GM12878 (cell line): Measurements from ENCODE around the gene ACSS1. TPM values are rescaled to one million over a fixed set of nuclear protein-coding genes. Genes with fewer than 3 reads are reported as not detected.

Source experiments
- ATAC-seq: fragments of 200-7000 bp; cut with Tn5 transposase; 3 replicates; pipeline ENCODE4 v1.9.1; 2020; ENCODE audit warnings: mild to moderate bottlenecking, moderate library complexity
- BruUV-seq: library from RNA; stranded (reverse); fragments of 400-500 nt; replicated peaks from 2 replicates; lab custom pipeline; 2021; lab: Mats Ljungman, UMichigan
- CTCF ChIA-PET: fragments of 300-600 bp; sonication (Branson Sonifier 250); formaldehyde crosslinking; extraction: SDS; loops from one replicate; lab custom pipeline; 2021; ENCODE audit warnings: inconsistent platforms; lab: Yijun Ruan, JAX
- POLR2A ChIA-PET: fragments of 350-600 bp; formaldehyde crosslinking; extraction: SDS; loops from one replicate; lab custom pipeline; 2021; ENCODE audit warnings: inconsistent platforms; lab: Charles Lee
- RAD21 ChIA-PET: fragments of 300-600 bp; sonication (Branson Sonifier 250); formaldehyde crosslinking; loops from one replicate; lab custom pipeline; 2023; ENCODE audit warnings: antibody characterized with exemption; ENCODE audit not compliant: unreplicated experiment; lab: Charles Lee
- SMC1A ChIA-PET: fragments of 300-600 bp; sonication (Branson Sonifier 250); formaldehyde crosslinking; loops from one replicate; lab custom pipeline; 2023; ENCODE audit not compliant: unreplicated experiment, uncharacterized antibody; lab: Charles Lee
- DNase-seq: peaks from one replicate; pipeline ENCODE4 v3.0.0-alpha.2; 2011; ENCODE audit warnings: low read depth, low spot score
- FAIRE-seq: peaks from 3 replicates; lab custom pipeline; 2011; peaks lifted over from hg19 to GRCh38; lab: Jason Lieb, UNC
- H2AFZ ChIP-seq: 2 replicates; pipeline ENCODE4 v1.6.0; 2011; ENCODE audit warnings: low read depth, low read length, control low read depth; ENCODE audit not compliant: control insufficient read depth
- H3K27ac ChIP-seq: 2 replicates; pipeline ENCODE4 v1.5.1; 2011; ENCODE audit warnings: control low read depth; ENCODE audit not compliant: control insufficient read depth, insufficient read depth
- H3K27me3 ChIP-seq, 2 experiments: replicated peaks in 1 of 2; 2 replicates each; pipeline versions ENCODE4 v1.6.0 to v1.6.1; 2011; ENCODE audit warnings: low read length in 1 of 2; ENCODE audit not compliant: control insufficient read depth in 2 of 2, insufficient read depth in 2 of 2
- H3K36me3 ChIP-seq, 2 experiments: 2 replicates each; pipeline ENCODE4 v1.5.1; 2011; ENCODE audit warnings: low read length in 1 of 2; ENCODE audit not compliant: control insufficient read depth in 2 of 2, insufficient read depth in 2 of 2
- H3K4me1 ChIP-seq: 2 replicates; pipeline ENCODE4 v1.6.1; 2011; ENCODE audit warnings: mild to moderate bottlenecking, low read length, moderate library complexity, mixed read lengths; ENCODE audit not compliant: control insufficient read depth, insufficient read depth
- H3K4me2 ChIP-seq: 2 replicates; pipeline ENCODE4 v1.6.0; 2011; ENCODE audit warnings: control low read depth; ENCODE audit not compliant: control insufficient read depth, insufficient read depth
- H3K4me3 ChIP-seq: fragments of 200-600 bp; sonication (generic); 2 replicates; pipeline ENCODE4 v1.5.1; 2016
- H3K79me2 ChIP-seq: 2 replicates; pipeline ENCODE4 v1.6.0; 2011; ENCODE audit warnings: low read length; ENCODE audit not compliant: control insufficient read depth, insufficient read depth
- H3K9ac ChIP-seq: 2 replicates; pipeline ENCODE4 v1.8.0; 2011; ENCODE audit warnings: low read length, control low read depth, mixed read lengths; ENCODE audit not compliant: control insufficient read depth, insufficient read depth
- H3K9me3 ChIP-seq: replicated peaks from 3 replicates; pipeline ENCODE4 v1.5.1; 2011; ENCODE audit warnings: mild to moderate bottlenecking, low read length; ENCODE audit not compliant: control insufficient read depth, insufficient read depth
- H4K20me1 ChIP-seq: 2 replicates; pipeline ENCODE4 v1.6.0; 2011; ENCODE audit not compliant: control insufficient read depth, insufficient read depth
- BACH1 ChIP-seq: fragments of 450-650 bp; IDR thresholded peaks from 2 replicates; pipeline ENCODE4 v1.6.1; 2017; ENCODE audit warnings: mild to moderate bottlenecking, borderline replicate concordance
- BMI1 ChIP-seq: fragments of 450-650 bp; IDR thresholded peaks from 2 replicates; pipeline ENCODE4 v1.6.1; 2016; ENCODE audit warnings: mild to moderate bottlenecking, moderate library complexity, borderline replicate concordance
- EED ChIP-seq: sonication (generic); IDR thresholded peaks from 2 replicates; pipeline ENCODE4 v1.6.1; 2016; ENCODE audit warnings: antibody characterized with exemption, low read depth
- EP300 ChIP-seq, 2 experiments: fragments of 150-350 bp in 1 of 2; IDR thresholded peaks; 2 replicates each; pipeline ENCODE4 v1.6.1; 2011 to 2012; ENCODE audit warnings: low read depth in 2 of 2, low read length in 2 of 2, borderline replicate concordance in 1 of 2, improper control_type of control experiment in 1 of 2, inconsistent platforms in 1 of 2; ENCODE audit not compliant: control insufficient read depth in 1 of 2
- ETV6 ChIP-seq, 2 experiments: fragments of 450-650 bp in 1 of 2; IDR thresholded peaks in 1 of 2; conservative IDR thresholded peaks in 1 of 2; 2 replicates each; pipeline ENCODE4 v1.6.1; 2014; ENCODE audit warnings: antibody characterized with exemption in 1 of 2, borderline replicate concordance in 1 of 2, low read depth in 1 of 2, mild to moderate bottlenecking in 1 of 2, moderate library complexity in 1 of 2
- HDGF ChIP-seq: fragments of 450-650 bp; IDR thresholded peaks from 2 replicates; pipeline ENCODE4 v1.6.1; 2016; ENCODE audit warnings: antibody characterized with exemption
- MTA2 ChIP-seq: fragments of 450-650 bp; IDR thresholded peaks from 2 replicates; pipeline ENCODE4 v1.6.1; 2016; ENCODE audit warnings: low read depth, mild to moderate bottlenecking, moderate library complexity
- PAX8 ChIP-seq: fragments of 450-650 bp; IDR thresholded peaks from 2 replicates; pipeline ENCODE4 v1.6.1; 2017; ENCODE audit warnings: mild to moderate bottlenecking, moderate library complexity
- STAT3 ChIP-seq: IDR thresholded peaks from 2 replicates; pipeline ENCODE4 v1.6.1; 2011; ENCODE audit warnings: low read depth, low read length, improper control_type of control experiment
- SUPT20H ChIP-seq: IDR thresholded peaks from 2 replicates; pipeline ENCODE4 v1.6.1; 2011; ENCODE audit warnings: low read depth, mild to moderate bottlenecking, low read length, moderate library complexity, borderline replicate concordance; ENCODE audit not compliant: control insufficient read depth
- ZNF207 ChIP-seq: fragments of 450-650 bp; IDR thresholded peaks from 2 replicates; pipeline ENCODE4 v1.6.1; 2014; ENCODE audit warnings: antibody characterized with exemption, mild to moderate bottlenecking, borderline replicate concordance
- ZNF217 ChIP-seq: fragments of 450-650 bp; IDR thresholded peaks from 2 replicates; pipeline ENCODE4 v1.6.1; 2017; ENCODE audit warnings: antibody characterized with exemption, mild to moderate bottlenecking
- WGBS: methylation state at CpG from one replicate; pipeline ENCODE4 v1.1.6; 2016; ENCODE audit warnings: low lambda C conversion rate; ENCODE audit not compliant: insufficient replicate concordance, insufficient coverage; ENCODE audit errors: missing lambda C conversion rate; 5-methylcytosine and 5-hydroxymethylcytosine counted together
- in situ Hi-C: fragments of 300-500 bp; cut with MboI; formaldehyde crosslinking; loops from 9 replicates; pipeline ENCODE4 v1.14.3; 2018; ENCODE audit warnings: mixed read lengths
- intact Hi-C: fragments of 100-400 bp; cut with micrococcal nuclease; formaldehyde crosslinking; loops from one replicate; pipeline ENCODE4 v1.14.2; 2022; ENCODE audit not compliant: unreplicated experiment
- polyA plus RNA-seq, 11 experiments: library from polyadenylated mRNA; depleted of rRNA in 4 of 11; unstranded in 6 of 11; stranded (reverse) in 5 of 11; fragments of >200 nt; fragmentation: Nextera tagmentation in 4 of 11; fragmentation: Illumina TruSeq in 1 of 11; extraction: Ambion mirVana in 4 of 11; extraction: Trizol in 1 of 11; gene quantifications; 1 replicate in 1 of 11; 2 replicates in 10 of 11; pipeline versions ENCODE4 v1.2.1 to v1.2.3, GENCODE V29; 2011 to 2016; ENCODE audit warnings: inconsistent platforms in 2 of 11, missing spikeins in 2 of 11, low read depth in 1 of 11
- total RNA-seq, 4 experiments: library from RNA; depleted of rRNA in 3 of 4; stranded (reverse); fragments of >200 nt in 3 of 4; fragmentation: Illumina TruSeq in 1 of 4; extraction: Trizol in 1 of 4; gene quantifications; 2 replicates each; pipeline versions ENCODE4 v1.2.1 to v1.2.3, GENCODE V29; 2013 to 2021
- TF ChIP-seq, protein P1 (sequence below): IDR thresholded peaks from 2 replicates; pipeline ENCODE4 v1.6.1; 2011; ENCODE audit warnings: low read depth, low read length, improper control_type of control experiment, borderline replicate concordance
- TF ChIP-seq, protein P2 (sequence below): fragments of 150-350 bp; IDR thresholded peaks from 2 replicates; pipeline ENCODE4 v1.6.1; 2016; ENCODE audit warnings: low read depth, low read length

Gene ACSS1
- total and polyA plus RNA-seq, 10 of the 15 experiments (the other 5 are each of a cell fraction or from before 2014, with no cell fraction given) = 1.3 to 44.9 (median 31.1) TPM

DNA sequence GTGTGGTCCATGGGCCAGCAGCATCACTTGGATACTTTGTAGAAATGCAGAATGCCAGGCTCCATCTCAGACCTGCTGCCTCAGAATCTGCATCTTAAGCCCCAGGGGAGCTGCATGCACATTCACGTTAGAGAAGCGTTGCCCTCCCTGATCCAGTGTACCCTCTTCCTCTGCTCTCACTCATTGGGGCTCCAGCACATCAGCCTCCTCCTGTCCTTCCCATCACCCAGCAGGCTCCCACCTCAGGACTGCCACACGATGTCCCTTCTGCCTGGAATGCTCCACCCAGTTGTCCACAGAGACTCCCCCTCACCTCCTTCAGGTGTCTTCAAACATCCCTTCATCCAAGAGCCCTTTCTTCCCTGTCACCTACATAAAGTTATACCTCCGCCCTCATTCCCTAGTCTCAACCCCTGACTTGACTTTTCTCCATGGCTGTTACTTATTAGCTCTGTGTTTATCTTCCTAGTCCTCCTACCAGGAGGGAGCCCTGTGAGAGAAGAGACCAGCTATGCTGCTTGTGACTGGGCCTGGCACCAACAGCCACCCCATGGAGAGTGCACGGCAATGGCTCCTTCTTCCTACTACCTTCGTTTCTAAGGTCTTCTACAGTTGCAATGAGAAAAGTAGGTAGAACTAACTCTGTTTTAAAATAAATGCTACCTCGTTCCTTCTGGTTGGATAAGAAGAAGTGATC is 3.3 kb upstream of the ACSS1 start:
- no peak overlapping the region for H2AFZ ChIP-seq
- peaks cover 14% of the 10 kb centered on the region for H3K79me2 ChIP-seq
- intact Hi-C loops (no loop called here), in situ Hi-C loops (loop anchor here (5.0 to 25.0 kb wide), 3 partner anchors 69 to 1699 kb away; partner anchors contain the start of genes APMAP, GZF1 and NXT1)
- FAIRE-seq (no peak), DNase-seq (no peak), ATAC-seq (no peak)
- ChIA-PET CTCF (interaction anchor here (1.0 to 12.6 kb wide), 3 partner anchors 15 to 339 kb away, joined by 3 to 244 read pairs (median 3); partner anchors contain the start of gene APMAP), SMC1A (interaction anchor here (1.3 to 6.4 kb wide), 2 partner anchors 67 to 77 kb away, joined by 4 to 116 read pairs; partner anchors contain the start of gene APMAP), RAD21 (interaction anchor here (9.2 kb wide), 1 partner anchor 67 kb away, joined by 87 read pairs; the partner anchor contains the start of gene APMAP), POLR2A (no interaction called here)
- no peak overlapping the region for H3K9ac ChIP-seq
- BruUV-seq = no TSS peak
- H3K4me2 ChIP-seq = no peak overlapping the region
- H3K36me3 ChIP-seq = no peaks in the 10 kb centered on the region
- no peak for TF ChIP-seq BMI1
- TF ChIP-seq, protein P1, sequence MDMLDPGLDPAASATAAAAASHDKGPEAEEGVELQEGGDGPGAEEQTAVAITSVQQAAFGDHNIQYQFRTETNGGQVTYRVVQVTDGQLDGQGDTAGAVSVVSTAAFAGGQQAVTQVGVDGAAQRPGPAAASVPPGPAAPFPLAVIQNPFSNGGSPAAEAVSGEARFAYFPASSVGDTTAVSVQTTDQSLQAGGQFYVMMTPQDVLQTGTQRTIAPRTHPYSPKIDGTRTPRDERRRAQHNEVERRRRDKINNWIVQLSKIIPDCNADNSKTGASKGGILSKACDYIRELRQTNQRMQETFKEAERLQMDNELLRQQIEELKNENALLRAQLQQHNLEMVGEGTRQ = no peak
- no peak for TF ChIP-seq BACH1
- TF ChIP-seq STAT3 = no peak
- no peak for TF ChIP-seq SUPT20H
- no peak for TF ChIP-seq EP300 (IDR thresholded peaks at IDR 0.05; ENCODE audit: borderline replicate concordance in 1 of 2, control insufficient read depth in 1 of 2, low read depth in 2 of 2, low read length in 2 of 2)
- TF ChIP-seq ETV6 (conservative IDR thresholded peaks at IDR 0.05 in 1 of 2, IDR thresholded peaks at IDR 0.05 in 1 of 2; ENCODE audit: borderline replicate concordance in 1 of 2, low read depth in 1 of 2) = no peak
- TF ChIP-seq, protein P2, sequence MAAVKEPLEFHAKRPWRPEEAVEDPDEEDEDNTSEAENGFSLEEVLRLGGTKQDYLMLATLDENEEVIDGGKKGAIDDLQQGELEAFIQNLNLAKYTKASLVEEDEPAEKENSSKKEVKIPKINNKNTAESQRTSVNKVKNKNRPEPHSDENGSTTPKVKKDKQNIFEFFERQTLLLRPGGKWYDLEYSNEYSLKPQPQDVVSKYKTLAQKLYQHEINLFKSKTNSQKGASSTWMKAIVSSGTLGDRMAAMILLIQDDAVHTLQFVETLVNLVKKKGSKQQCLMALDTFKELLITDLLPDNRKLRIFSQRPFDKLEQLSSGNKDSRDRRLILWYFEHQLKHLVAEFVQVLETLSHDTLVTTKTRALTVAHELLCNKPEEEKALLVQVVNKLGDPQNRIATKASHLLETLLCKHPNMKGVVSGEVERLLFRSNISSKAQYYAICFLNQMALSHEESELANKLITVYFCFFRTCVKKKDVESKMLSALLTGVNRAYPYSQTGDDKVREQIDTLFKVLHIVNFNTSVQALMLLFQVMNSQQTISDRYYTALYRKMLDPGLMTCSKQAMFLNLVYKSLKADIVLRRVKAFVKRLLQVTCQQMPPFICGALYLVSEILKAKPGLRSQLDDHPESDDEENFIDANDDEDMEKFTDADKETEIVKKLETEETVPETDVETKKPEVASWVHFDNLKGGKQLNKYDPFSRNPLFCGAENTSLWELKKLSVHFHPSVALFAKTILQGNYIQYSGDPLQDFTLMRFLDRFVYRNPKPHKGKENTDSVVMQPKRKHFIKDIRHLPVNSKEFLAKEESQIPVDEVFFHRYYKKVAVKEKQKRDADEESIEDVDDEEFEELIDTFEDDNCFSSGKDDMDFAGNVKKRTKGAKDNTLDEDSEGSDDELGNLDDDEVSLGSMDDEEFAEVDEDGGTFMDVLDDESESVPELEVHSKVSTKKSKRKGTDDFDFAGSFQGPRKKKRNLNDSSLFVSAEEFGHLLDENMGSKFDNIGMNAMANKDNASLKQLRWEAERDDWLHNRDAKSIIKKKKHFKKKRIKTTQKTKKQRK = no peak
- no peak for TF ChIP-seq EED
- TF ChIP-seq MTA2 = no peak
- TF ChIP-seq HDGF = no peak
- TF ChIP-seq ZNF217 = no peak
- TF ChIP-seq ZNF207 = no peak
- no peak for TF ChIP-seq PAX8
- peaks cover 17% of the 10 kb centered on the region for H3K4me1 ChIP-seq
- no peaks in the 10 kb centered on the region for H3K9me3 ChIP-seq
- H3K27me3 ChIP-seq = peaks cover 0 to 4% of the 10 kb centered on the region in 2 experiments; a peak in 2 of 4 replicates
- WGBS = 37% methylated on average over 7 of the region's 7 CpGs
- H4K20me1 ChIP-seq = no peaks in the 10 kb centered on the region
- no peak overlapping the region for H3K27ac ChIP-seq
- H3K4me3 ChIP-seq = no peak overlapping the region
